Glutamatergic neuron (in vitro differentiated cells): ENCODE measurements around the gene CACNA1C. TPM values are rescaled to one million over a fixed set of nuclear protein-coding genes. Genes with fewer than 3 reads are reported as not detected.
A peak's percentile ranks its signal among the peaks of the same experiment; 100 is the strongest.

Source experiments
- DNase-seq: peaks from one replicate; pipeline ENCODE4 v3.0.0; 2022
- H3K27ac Mint-ChIP-seq: one replicate; pipeline ENCODE4 v1.8.0; 2020; ENCODE audit warnings: mild to moderate bottlenecking, mixed read lengths, inconsistent platforms; ENCODE audit not compliant: unreplicated experiment
- H3K27me3 Mint-ChIP-seq: one replicate; pipeline ENCODE4 v1.8.0; 2020; ENCODE audit warnings: mild to moderate bottlenecking, moderate library complexity, mixed read lengths, inconsistent platforms; ENCODE audit not compliant: unreplicated experiment
- H3K36me3 Mint-ChIP-seq: one replicate; pipeline ENCODE4 v1.8.0; 2020; ENCODE audit warnings: mild to moderate bottlenecking, mixed read lengths, inconsistent platforms; ENCODE audit not compliant: unreplicated experiment
- H3K4me1 Mint-ChIP-seq: one replicate; pipeline ENCODE4 v1.8.0; 2020; ENCODE audit warnings: mild to moderate bottlenecking, low read depth, mixed read lengths, inconsistent platforms; ENCODE audit not compliant: unreplicated experiment
- H3K4me3 Mint-ChIP-seq: one replicate; pipeline ENCODE4 v1.8.0; 2020; ENCODE audit warnings: mild to moderate bottlenecking, mixed read lengths, inconsistent platforms; ENCODE audit not compliant: unreplicated experiment
- H3K9me3 Mint-ChIP-seq: one replicate; pipeline ENCODE4 v1.8.0; 2020; ENCODE audit warnings: mild to moderate bottlenecking, moderate library complexity, mixed read lengths, inconsistent platforms; ENCODE audit not compliant: unreplicated experiment
- CTCF ChIP-seq: fragments of 200-600 bp; sonication (generic); IDR thresholded peaks from one replicate; pipeline ENCODE4 v1.5.0; 2021; ENCODE audit not compliant: partially characterized antibody, unreplicated experiment
- total RNA-seq: library from RNA; stranded (reverse); fragmentation: NEBNext Ultra II Directional; extraction: Animal tissue kit (Norgen Biotek cat#: 25700); gene quantifications from one replicate; pipeline ENCODE4 v1.2.1, GENCODE V29; 2021; ENCODE audit not compliant: unreplicated experiment

CACNA1C gene
- total RNA-seq, 1 donor from 2014 or later: 11.0 TPM

- Mint-ChIP-seq H3K27ac (peak overlapping the region; percentile 7), H3K4me1 (peaks cover 11% of the 10 kb centered on the region), H3K27me3 (no peaks in the 10 kb centered on the region), H3K9me3 (peaks cover 2% of the 10 kb centered on the region), H3K4me3 (no peak overlapping the region), H3K36me3 (peaks cover 18% of the 10 kb centered on the region)
- no peak for DNase-seq
- TF ChIP-seq CTCF: no peak
Measured at GRCh38 chr12:2256915-2257314, 204.1 kb downstream of the CACNA1C start.

GRCh38 chr12:2258025-2258424, 205.2 kb downstream of the CACNA1C start:
- no peak for TF ChIP-seq CTCF
- Mint-ChIP-seq H3K27ac (no peak overlapping the region), H3K9me3 (peaks cover 2% of the 10 kb centered on the region), H3K4me1 (peaks cover 6% of the 10 kb centered on the region), H3K36me3 (peaks cover 18% of the 10 kb centered on the region), H3K4me3 (no peak overlapping the region), H3K27me3 (no peaks in the 10 kb centered on the region)
- no peak for DNase-seq

- peaks cover 13% of the 10 kb centered on the region for H3K36me3 Mint-ChIP-seq
- peaks cover 6% of the 10 kb centered on the region for H3K4me1 Mint-ChIP-seq
- no peak overlapping the region for H3K27ac Mint-ChIP-seq
- no peak for DNase-seq
- H3K9me3 Mint-ChIP-seq: no peaks in the 10 kb centered on the region
- TF ChIP-seq CTCF: no peak
- no peaks in the 10 kb centered on the region for H3K27me3 Mint-ChIP-seq
- H3K4me3 Mint-ChIP-seq: no peak overlapping the region
Measured at GRCh38 chr12:2259369-2259768, 206.6 kb downstream of the CACNA1C start.

GRCh38 chr12:2260441-2260840, 207.7 kb downstream of the CACNA1C start:
- TF ChIP-seq CTCF: no peak
- H3K9me3 Mint-ChIP-seq: no peaks in the 10 kb centered on the region
- no peak for DNase-seq
- H3K4me3 Mint-ChIP-seq: no peak overlapping the region
- H3K27me3 Mint-ChIP-seq: no peaks in the 10 kb centered on the region
- peaks cover 13% of the 10 kb centered on the region for H3K36me3 Mint-ChIP-seq
- H3K4me1 Mint-ChIP-seq: peaks cover 6% of the 10 kb centered on the region
- H3K27ac Mint-ChIP-seq: no peak overlapping the region

GRCh38 chr12:2261708-2262107, 208.9 kb downstream of the CACNA1C start:
- DNase-seq: no peak
- H3K4me1 Mint-ChIP-seq: peaks cover 6% of the 10 kb centered on the region
- no peak overlapping the region for H3K27ac Mint-ChIP-seq
- H3K9me3 Mint-ChIP-seq: no peaks in the 10 kb centered on the region
- peaks cover 4% of the 10 kb centered on the region for H3K36me3 Mint-ChIP-seq
- peaks cover under 1% of the 10 kb centered on the region for H3K27me3 Mint-ChIP-seq
- no peak for TF ChIP-seq CTCF
- no peak overlapping the region for H3K4me3 Mint-ChIP-seq
